Fibroblast of pulmonary artery (primary cell): ENCODE data around the gene TAS1R1.

Experiments
- DNase-seq: peaks from one replicate; pipeline ENCODE4 v3.0.0-alpha.2; 2010; ENCODE audit warnings: low read depth
- H3K4me3 ChIP-seq: replicated peaks from 2 replicates; pipeline ENCODE4 v1.5.1; 2011; ENCODE audit warnings: low read depth, mild to moderate bottlenecking, control low read depth, low read length, moderate library complexity
- TF ChIP-seq, protein P1 (sequence below): IDR thresholded peaks from 2 replicates; pipeline ENCODE4 v1.5.1; 2011; ENCODE audit warnings: mild to moderate bottlenecking, control low read depth, low read length, inconsistent platforms; ENCODE audit errors: missing control alignments

Gene TAS1R1

DNA sequence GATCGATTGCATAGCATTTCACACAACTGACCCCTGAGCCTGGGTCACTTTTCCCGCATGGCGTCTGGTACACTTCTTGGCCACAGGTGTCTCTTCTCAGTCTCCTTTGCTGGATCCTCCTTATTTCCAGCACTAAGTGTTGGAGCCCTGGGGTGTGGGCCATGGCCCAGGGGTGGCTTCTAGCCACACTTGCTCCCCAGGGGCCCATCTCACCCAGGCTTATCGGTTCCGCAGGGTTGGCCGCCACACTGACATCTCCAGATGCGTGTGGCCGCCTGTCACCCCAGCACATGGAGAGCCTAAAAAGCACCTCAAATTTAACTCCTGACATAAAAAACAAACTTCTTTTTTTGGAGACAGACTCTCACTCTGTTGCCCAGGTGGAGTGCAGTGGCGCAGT lies 71.9 kb downstream of the TAS1R1 start:
- H3K4me3 ChIP-seq: no peak overlapping the region
- no peak for DNase-seq
- TF ChIP-seq, protein P1, sequence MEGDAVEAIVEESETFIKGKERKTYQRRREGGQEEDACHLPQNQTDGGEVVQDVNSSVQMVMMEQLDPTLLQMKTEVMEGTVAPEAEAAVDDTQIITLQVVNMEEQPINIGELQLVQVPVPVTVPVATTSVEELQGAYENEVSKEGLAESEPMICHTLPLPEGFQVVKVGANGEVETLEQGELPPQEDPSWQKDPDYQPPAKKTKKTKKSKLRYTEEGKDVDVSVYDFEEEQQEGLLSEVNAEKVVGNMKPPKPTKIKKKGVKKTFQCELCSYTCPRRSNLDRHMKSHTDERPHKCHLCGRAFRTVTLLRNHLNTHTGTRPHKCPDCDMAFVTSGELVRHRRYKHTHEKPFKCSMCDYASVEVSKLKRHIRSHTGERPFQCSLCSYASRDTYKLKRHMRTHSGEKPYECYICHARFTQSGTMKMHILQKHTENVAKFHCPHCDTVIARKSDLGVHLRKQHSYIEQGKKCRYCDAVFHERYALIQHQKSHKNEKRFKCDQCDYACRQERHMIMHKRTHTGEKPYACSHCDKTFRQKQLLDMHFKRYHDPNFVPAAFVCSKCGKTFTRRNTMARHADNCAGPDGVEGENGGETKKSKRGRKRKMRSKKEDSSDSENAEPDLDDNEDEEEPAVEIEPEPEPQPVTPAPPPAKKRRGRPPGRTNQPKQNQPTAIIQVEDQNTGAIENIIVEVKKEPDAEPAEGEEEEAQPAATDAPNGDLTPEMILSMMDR: no peak

GRCh38 chr1:6627841-6628545 lies 72.9 kb downstream of the TAS1R1 start:
- TF ChIP-seq, protein P1: no peak
- H3K4me3 ChIP-seq: no peak overlapping the region
- DNase-seq: no peak

GRCh38 chr1:6628971-6629479 lies 73.9 kb downstream of the TAS1R1 start:
- no peak overlapping the region for H3K4me3 ChIP-seq
- DNase-seq: no peak
- TF ChIP-seq, protein P1: no peak
